HG03457 (cell line): ENCODE data around the gene TUBB8B.
"Not testable (repeated sequence)": the region's sequence is repeated elsewhere in the genome, so short reads cannot be mapped to it uniquely, and the experiment has no call there.

ENCODE experiments used
- ATAC-seq: cut with Tn5 transposase; IDR thresholded peaks from one replicate; pipeline ENCODE4 v1.9.1; 2021; ENCODE audit warnings: moderate number of reproducible peaks; ENCODE audit not compliant: unreplicated experiment

Gene TUBB8B

GRCh38 chr18:49176-49665 lies at the start of gene TUBB8B:
TSS of gene TUBB8B (minus strand) at chr18:49615. CDS start at chr18:49557, 58 bp downstream.
- not testable (repeated sequence) for ATAC-seq

- ATAC-seq, result peak; percentile 69
Observed at GRCh38 chr18:97252-97914, 48.0 kb upstream of the TUBB8B start.

- not testable (repeated sequence) for ATAC-seq
Observed at GRCh38 chr18:96767-97131, 47.3 kb upstream of the TUBB8B start.

- ATAC-seq, result not testable (repeated sequence)
Observed at GRCh38 chr18:96101-96766, 46.8 kb upstream of the TUBB8B start.

GRCh38 chr18:95580-95979 lies 46.2 kb upstream of the TUBB8B start:
- ATAC-seq, result not testable (repeated sequence)

GRCh38 chr18:93897-94408 lies 44.5 kb upstream of the TUBB8B start:
- not testable (repeated sequence) for ATAC-seq

- ATAC-seq, result not testable (repeated sequence)
Observed at GRCh38 chr18:91561-91960, 42.1 kb upstream of the TUBB8B start.

GRCh38 chr18:90396-91193 lies 41.2 kb upstream of the TUBB8B start:
- not testable (repeated sequence) for ATAC-seq

- not testable (repeated sequence) for ATAC-seq
Observed at GRCh38 chr18:89124-89523, 39.7 kb upstream of the TUBB8B start.

GRCh38 chr18:84801-85200 lies 35.4 kb upstream of the TUBB8B start:
- not testable (repeated sequence) for ATAC-seq

- ATAC-seq, result not testable (repeated sequence)
Observed at GRCh38 chr18:82626-83209, 33.3 kb upstream of the TUBB8B start.

- not testable (repeated sequence) for ATAC-seq
Observed at GRCh38 chr18:80881-81280, 31.5 kb upstream of the TUBB8B start.

- not testable (repeated sequence) for ATAC-seq
Observed at GRCh38 chr18:80202-80601, 30.8 kb upstream of the TUBB8B start.

- not testable (repeated sequence) for ATAC-seq
Observed at GRCh38 chr18:75525-76160, 26.2 kb upstream of the TUBB8B start.

- ATAC-seq, result not testable (repeated sequence)
Observed at GRCh38 chr18:73181-73777, 23.9 kb upstream of the TUBB8B start.

- not testable (repeated sequence) for ATAC-seq
Observed at GRCh38 chr18:67701-68100, 18.3 kb upstream of the TUBB8B start.

GRCh38 chr18:64279-64678 lies 14.9 kb upstream of the TUBB8B start:
- ATAC-seq, result not testable (repeated sequence)

- not testable (repeated sequence) for ATAC-seq
Observed at GRCh38 chr18:63656-64055, 14.2 kb upstream of the TUBB8B start.

- ATAC-seq, result not testable (repeated sequence)
Observed at GRCh38 chr18:54388-54787, 5.0 kb upstream of the TUBB8B start.

- not testable (repeated sequence) for ATAC-seq
Observed at GRCh38 chr18:48696-49095, 719 bp downstream of the TUBB8B start.
